Activated CD4-positive, alpha-beta T cell treated with anti-CD3 and anti-CD28 coated beads, Interleukin-2, amount 10 ng/mL, durations not matched to agents 24 days and 14 days (primary cell): Measurements from ENCODE around the gene DNAH14. TPM values are rescaled to one million over a fixed set of nuclear protein-coding genes. Genes with fewer than 3 reads are reported as not detected.
"Not testable (repeated sequence)": the region's sequence is repeated elsewhere in the genome, so short reads cannot be mapped to it uniquely, and the experiment has no call there.

ENCODE experiments used
- DNase-seq: peaks from one replicate; pipeline ENCODE4 v3.0.0; 2022
- H3K27ac Mint-ChIP-seq: one replicate; pipeline ENCODE4 v1.8.0; 2022; ENCODE audit warnings: mild to moderate bottlenecking, mixed read lengths
- H3K27me3 Mint-ChIP-seq: one replicate; pipeline ENCODE4 v1.8.0; 2022; ENCODE audit warnings: mixed read lengths
- H3K36me3 Mint-ChIP-seq: one replicate; pipeline ENCODE4 v1.8.0; 2022; ENCODE audit warnings: low read depth, mild to moderate bottlenecking, mixed read lengths
- H3K4me1 Mint-ChIP-seq: one replicate; pipeline ENCODE4 v1.8.0; 2021; ENCODE audit warnings: mixed read lengths
- H3K4me3 Mint-ChIP-seq: one replicate; pipeline ENCODE4 v1.8.0; 2022; ENCODE audit warnings: mild to moderate bottlenecking, moderate library complexity, mixed read lengths
- H3K9me3 Mint-ChIP-seq: one replicate; pipeline ENCODE4 v1.8.0; 2021; ENCODE audit warnings: mixed read lengths
- intact Hi-C: fragments of 100-400 bp; cut with micrococcal nuclease; formaldehyde crosslinking; loops from one replicate; pipeline ENCODE4 v1.15.1; 2023
- total RNA-seq: library from RNA; stranded (reverse); gene quantifications from 2 replicates; pipeline ENCODE4 v1.2.3, GENCODE V29; 2022

DNAH14 gene
- total RNA-seq, 1 donor from 2014 or later = not detected

DNA sequence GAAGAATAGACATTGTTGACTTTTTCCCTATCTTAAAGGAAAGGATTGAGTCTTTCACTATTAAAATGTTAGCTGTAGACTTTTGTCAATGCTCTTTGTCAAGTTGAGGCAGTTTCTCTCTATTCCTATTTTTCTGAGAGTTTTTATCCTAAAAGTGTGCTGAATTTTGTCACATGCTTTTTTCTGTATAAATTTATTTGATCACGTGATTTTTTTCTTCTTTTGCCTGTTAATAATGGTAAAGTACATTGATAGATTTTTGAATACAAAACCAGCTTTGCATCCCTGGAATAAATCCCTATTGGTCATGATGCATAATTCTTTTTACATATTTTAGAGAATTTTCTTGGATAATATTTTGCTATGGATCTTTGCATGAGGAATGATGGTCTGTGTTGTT, 60.1 kb downstream of the DNAH14 start:
- Mint-ChIP-seq H3K4me3 (no peak overlapping the region), H3K4me1 (no peaks in the 10 kb centered on the region), H3K9me3 (peaks cover 3% of the 10 kb centered on the region), H3K27ac (no peak overlapping the region), H3K36me3 (no peaks in the 10 kb centered on the region), H3K27me3 (no peaks in the 10 kb centered on the region)
- intact Hi-C loops = no loop called here
- DNase-seq = no peak

DNA sequence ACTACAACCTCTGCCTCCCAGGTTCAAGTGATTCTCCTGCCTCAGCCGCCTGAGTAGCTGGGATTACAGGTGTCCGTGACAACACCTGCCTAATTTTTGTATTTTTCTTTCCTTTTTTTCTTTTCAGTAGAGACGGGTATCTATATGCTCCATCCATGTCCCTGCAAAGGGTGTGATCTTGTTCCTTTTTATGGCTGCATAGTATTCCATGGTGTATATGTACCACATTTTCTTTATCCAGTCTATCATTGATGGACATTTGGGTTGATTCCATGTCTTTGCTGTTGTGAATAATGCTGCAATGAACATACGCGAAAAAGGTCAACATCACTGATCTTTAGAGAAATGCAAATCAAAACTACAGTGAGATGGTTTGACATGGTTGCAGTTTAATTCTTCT, 62.1 kb downstream of the DNAH14 start:
- H3K4me3 Mint-ChIP-seq, H3K27me3 Mint-ChIP-seq, H3K27ac Mint-ChIP-seq, H3K9me3 Mint-ChIP-seq, H3K36me3 Mint-ChIP-seq, H3K4me1 Mint-ChIP-seq, DNase-seq, intact Hi-C loops: not testable (repeated sequence)

DNA sequence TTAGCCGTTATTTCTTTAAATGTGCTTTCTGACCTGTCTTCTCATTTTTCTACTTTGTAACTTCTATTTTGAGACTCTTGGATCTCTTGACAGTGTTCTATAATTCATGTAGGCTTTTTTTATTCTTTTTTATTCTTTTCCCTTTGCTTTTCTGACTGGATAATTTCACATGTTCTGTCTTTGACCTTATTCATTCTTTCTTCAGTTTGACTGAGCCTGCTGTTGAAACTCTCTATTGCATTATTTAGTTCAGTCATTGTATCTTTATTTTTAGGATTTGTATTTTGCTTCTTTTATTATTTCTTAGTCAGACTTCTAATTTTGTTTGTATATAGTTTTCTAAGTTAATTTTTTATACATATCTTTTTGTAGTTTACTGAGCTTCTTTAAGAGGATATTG, 66.1 kb downstream of the DNAH14 start:
- no peak for DNase-seq
- Mint-ChIP-seq H3K4me3 (no peak overlapping the region), H3K4me1 (no peaks in the 10 kb centered on the region), H3K36me3 (no peaks in the 10 kb centered on the region), H3K9me3 (peaks cover 8% of the 10 kb centered on the region), H3K27ac (no peak overlapping the region), H3K27me3 (no peaks in the 10 kb centered on the region)
- intact Hi-C loops = no loop called here

DNA sequence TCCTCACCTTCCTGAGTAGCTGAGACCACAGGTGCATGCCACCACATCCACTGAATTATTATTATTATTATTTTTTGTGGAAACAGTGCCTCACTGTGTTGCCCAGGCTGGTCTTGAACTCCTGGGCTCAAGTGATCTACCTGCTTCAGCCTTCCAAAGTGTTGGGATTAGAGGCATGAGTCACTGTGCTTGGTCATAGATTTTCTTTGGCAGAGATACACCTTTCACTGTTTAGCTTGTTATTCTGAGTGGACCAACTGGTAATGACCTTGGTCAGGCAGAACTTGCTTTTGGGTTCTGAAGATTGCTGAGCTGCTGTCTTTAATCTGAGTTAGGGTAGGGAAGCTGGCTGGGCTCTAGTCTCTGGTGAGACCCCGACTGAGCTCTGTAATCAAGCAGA, 66.8 kb downstream of the DNAH14 start:
- Mint-ChIP-seq H3K4me3 (no peak overlapping the region), H3K27me3 (no peaks in the 10 kb centered on the region), H3K27ac (no peak overlapping the region), H3K36me3 (no peaks in the 10 kb centered on the region), H3K9me3 (peaks cover 8% of the 10 kb centered on the region), H3K4me1 (no peaks in the 10 kb centered on the region)
- no peak for DNase-seq
- intact Hi-C loops = no loop called here

DNA sequence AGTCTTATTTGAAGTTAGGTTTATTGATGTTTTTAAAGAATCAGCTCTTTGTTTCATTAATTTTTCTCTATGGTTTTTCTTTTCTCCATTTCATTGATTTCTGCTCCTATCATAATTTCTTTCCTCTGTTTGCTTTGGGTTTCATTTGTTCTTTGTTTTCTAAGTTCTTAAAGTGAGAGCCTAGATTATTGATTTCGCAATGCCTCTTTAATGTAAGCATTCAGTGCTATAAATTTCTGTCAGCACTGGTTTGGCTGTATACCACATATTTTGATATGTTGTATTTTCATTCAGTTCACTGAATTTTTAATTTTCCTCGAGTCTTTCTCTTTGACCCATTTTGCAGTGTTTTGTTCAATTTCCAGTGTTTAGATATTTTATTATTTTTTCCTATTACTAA, 68.7 kb downstream of the DNAH14 start:
- Mint-ChIP-seq H3K27me3 (no peaks in the 10 kb centered on the region), H3K4me3 (no peak overlapping the region), H3K27ac (no peak overlapping the region), H3K9me3 (peaks cover 4% of the 10 kb centered on the region), H3K36me3 (no peaks in the 10 kb centered on the region), H3K4me1 (no peaks in the 10 kb centered on the region)
- intact Hi-C loops = no loop called here
- no peak for DNase-seq

DNA sequence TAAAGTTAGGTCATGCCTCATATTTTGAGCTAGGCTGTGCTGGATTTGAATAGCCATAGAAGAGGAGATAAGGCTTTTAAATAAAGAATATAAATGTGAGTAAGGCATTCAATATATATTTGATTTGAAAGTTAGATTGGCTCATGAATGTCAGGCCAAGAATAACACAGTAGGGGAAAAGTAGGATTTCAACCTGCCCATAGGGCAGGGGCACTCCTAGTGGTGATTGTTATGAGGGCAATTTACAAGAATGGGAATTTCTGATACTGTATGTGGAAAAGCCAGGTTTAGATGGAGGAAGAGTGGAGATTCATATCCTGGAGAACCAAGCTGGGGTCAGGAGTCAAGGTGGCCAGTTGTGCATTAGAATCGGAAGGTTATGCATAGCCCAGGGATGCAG, 74.9 kb downstream of the DNAH14 start:
- no peaks in the 10 kb centered on the region for H3K9me3 Mint-ChIP-seq
- intact Hi-C loops = no loop called here
- H3K4me3 Mint-ChIP-seq = no peak overlapping the region
- no peak overlapping the region for H3K27ac Mint-ChIP-seq
- no peaks in the 10 kb centered on the region for H3K36me3 Mint-ChIP-seq
- DNase-seq = no peak
- H3K27me3 Mint-ChIP-seq = no peaks in the 10 kb centered on the region
- no peaks in the 10 kb centered on the region for H3K4me1 Mint-ChIP-seq

DNA sequence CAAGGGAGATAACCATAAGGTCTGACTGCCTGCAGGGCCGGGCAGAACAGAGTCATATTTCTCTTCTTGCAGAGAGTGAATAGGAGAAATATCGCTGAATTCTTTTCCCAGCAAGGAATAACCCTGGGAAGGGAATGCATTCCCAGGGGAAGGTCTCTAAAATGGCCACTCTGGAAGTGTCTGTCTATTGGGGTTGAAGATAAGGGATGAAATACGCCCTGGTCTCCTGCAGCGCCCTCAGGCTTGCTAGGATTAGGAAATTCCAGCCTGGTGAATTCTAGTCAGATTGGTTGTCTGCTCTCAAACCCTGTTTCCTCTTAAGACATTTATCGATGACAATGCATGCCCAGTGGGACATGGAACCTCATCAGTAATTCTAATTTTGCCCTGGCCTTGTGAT, 76.9 kb downstream of the DNAH14 start:
- H3K27ac Mint-ChIP-seq, H3K36me3 Mint-ChIP-seq, H3K4me1 Mint-ChIP-seq, H3K9me3 Mint-ChIP-seq, DNase-seq, H3K27me3 Mint-ChIP-seq, H3K4me3 Mint-ChIP-seq, intact Hi-C loops: not testable (repeated sequence)

DNA sequence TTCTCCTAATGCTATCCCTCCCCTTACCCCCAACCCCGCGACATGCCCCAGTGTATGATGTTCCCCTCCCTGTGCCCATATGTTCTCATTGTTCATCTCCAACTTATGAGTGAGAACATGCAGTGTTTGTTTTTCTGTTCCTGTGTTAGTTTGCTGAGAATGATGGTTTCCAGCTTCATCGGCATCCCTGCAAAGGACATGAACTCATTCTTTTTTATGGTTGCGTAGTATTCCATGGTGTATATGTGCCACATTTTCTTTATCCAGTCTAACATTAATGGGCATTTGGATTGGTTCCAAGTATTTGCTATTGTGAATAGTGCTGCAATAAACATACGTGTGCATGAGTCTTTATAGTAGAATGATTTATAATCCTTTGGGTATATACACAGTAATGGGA, 78.6 kb downstream of the DNAH14 start:
- H3K27me3 Mint-ChIP-seq, H3K4me3 Mint-ChIP-seq, H3K36me3 Mint-ChIP-seq, H3K27ac Mint-ChIP-seq, H3K4me1 Mint-ChIP-seq, intact Hi-C loops, H3K9me3 Mint-ChIP-seq, DNase-seq: not testable (repeated sequence)

DNA sequence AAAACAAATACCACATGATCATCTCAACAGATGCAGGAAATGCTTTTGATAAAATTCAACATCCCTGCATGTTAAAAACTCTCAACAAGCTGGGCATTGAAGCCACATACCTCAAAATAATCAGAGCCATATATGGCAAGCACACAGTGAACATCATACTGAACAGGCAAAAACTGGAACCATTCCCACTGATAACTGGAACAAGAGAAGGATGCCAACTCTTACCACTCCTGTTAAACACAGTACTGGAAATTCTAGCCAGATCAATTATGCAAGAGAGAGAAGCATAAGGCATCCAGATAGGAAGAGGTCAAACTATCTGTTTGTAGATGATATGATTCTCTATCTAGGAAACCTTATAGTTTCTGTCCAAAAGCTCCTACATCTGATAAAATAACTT, 91.6 kb downstream of the DNAH14 start:
- intact Hi-C loops = no loop called here
- no peak overlapping the region for H3K27ac Mint-ChIP-seq
- no peak overlapping the region for H3K4me3 Mint-ChIP-seq
- H3K36me3 Mint-ChIP-seq = no peaks in the 10 kb centered on the region
- no peak for DNase-seq
- no peaks in the 10 kb centered on the region for H3K4me1 Mint-ChIP-seq
- no peaks in the 10 kb centered on the region for H3K9me3 Mint-ChIP-seq
- no peaks in the 10 kb centered on the region for H3K27me3 Mint-ChIP-seq

DNA sequence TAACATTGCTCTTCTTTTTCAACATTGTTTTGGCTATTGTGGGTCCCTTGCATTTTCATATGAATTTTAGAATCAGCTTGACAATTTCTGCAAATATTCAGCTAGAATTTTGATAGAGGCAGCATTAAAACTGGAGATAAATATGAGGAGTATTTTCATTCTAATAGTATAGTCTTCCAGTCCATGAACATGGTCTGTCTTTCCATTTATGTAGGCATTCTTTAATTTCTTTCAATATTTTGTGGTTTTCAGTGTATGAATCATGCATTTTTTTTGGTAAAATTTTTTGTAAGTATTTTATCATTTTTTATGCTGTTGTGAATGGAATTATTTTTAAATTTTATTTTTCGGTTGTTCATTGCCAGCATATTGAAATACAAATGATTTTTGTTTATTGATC, 97.2 kb downstream of the DNAH14 start:
- intact Hi-C loops = no loop called here
- Mint-ChIP-seq H3K27ac (no peak overlapping the region), H3K4me3 (no peak overlapping the region), H3K4me1 (no peaks in the 10 kb centered on the region), H3K9me3 (no peaks in the 10 kb centered on the region), H3K36me3 (no peaks in the 10 kb centered on the region), H3K27me3 (no peaks in the 10 kb centered on the region)
- DNase-seq = no peak

DNA sequence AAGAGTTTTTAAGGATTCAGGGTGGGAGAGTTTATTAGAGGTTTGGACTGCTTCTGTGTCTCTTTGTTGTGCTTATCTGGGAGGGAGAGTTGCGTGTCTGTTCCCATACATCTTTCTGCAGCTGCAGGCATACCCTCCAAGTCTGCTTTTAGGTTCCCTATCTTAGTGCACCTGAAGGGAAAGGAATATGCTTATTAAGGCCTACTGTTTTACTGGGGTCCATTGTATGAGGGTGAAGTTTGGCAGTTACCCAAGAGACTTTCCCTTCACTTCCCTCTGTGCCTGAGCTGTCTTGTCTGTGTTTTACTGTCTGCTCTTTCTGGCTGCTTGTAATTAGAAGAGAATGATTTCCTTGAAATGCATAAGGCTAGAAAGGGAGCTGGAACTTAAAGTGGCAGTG, 107.0 kb downstream of the DNAH14 start:
- H3K4me1 Mint-ChIP-seq, H3K4me3 Mint-ChIP-seq, intact Hi-C loops, H3K27me3 Mint-ChIP-seq, H3K36me3 Mint-ChIP-seq, DNase-seq, H3K9me3 Mint-ChIP-seq, H3K27ac Mint-ChIP-seq: not testable (repeated sequence)

DNA sequence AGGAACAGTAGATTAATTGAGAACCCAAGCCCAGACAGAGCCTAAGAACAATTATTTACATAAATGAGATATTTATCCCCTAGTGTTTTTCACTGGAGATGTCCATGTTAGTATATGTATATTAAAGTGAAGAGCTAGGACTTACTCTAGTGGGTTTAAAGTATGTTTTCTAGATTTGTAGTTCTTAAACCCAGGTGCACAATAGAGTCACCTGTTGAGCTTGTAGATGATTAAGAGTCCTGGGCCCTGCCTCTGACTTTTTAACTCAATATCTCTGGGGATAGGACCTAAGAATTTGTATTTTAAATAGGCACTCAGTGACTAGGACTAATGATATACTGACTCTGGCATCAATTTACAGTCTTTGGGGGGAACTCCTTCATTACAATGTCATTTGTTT, 112.8 kb downstream of the DNAH14 start:
- no peaks in the 10 kb centered on the region for H3K36me3 Mint-ChIP-seq
- no peak for DNase-seq
- H3K4me3 Mint-ChIP-seq = no peak overlapping the region
- intact Hi-C loops = no loop called here
- no peaks in the 10 kb centered on the region for H3K9me3 Mint-ChIP-seq
- H3K27me3 Mint-ChIP-seq = peaks cover 1% of the 10 kb centered on the region
- H3K4me1 Mint-ChIP-seq = no peaks in the 10 kb centered on the region
- H3K27ac Mint-ChIP-seq = no peak overlapping the region

DNA sequence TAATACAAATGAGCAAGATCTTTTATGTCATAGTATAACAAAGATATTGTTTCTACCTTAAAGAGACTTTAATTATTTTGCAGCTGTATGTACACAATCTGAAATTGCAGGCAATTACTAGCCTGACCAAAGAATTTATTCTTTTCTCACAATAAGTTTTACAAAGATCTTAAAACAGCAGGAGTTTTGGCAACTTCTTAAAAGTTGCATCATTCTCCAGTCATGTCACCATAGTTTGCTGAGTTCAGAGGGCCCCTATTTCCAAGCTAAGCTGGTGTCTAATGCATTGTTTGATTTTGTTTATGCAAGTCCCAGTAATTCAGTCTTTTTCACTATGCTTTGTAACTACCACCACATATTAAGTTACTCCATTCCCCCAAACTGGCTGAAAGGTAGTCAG, 114.8 kb downstream of the DNAH14 start:
- H3K4me1 Mint-ChIP-seq = no peaks in the 10 kb centered on the region
- peaks cover 1% of the 10 kb centered on the region for H3K27me3 Mint-ChIP-seq
- H3K27ac Mint-ChIP-seq = no peak overlapping the region
- no peak overlapping the region for H3K4me3 Mint-ChIP-seq
- H3K36me3 Mint-ChIP-seq = no peaks in the 10 kb centered on the region
- intact Hi-C loops = no loop called here
- H3K9me3 Mint-ChIP-seq = no peaks in the 10 kb centered on the region
- DNase-seq = no peak

DNA sequence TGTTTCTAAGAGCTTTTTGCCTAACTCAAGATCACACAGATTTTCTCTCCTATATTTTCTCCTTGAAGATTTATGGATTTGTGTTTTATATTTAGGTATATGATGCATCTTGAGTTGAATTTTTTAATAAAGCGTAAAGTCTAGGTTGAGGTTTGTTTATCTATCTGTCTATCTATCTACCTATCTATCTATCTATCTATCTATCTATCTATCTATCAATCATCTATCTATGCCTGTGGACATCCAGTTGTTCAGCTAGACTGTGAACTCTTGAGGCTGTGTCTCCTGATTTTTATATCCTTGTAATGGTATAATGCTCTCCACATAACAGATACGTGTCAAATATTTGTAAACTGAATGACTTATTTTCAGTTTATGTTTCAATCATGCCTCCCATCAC, 120.1 kb downstream of the DNAH14 start:
- no peak overlapping the region for H3K27ac Mint-ChIP-seq
- no peak for DNase-seq
- no peaks in the 10 kb centered on the region for H3K27me3 Mint-ChIP-seq
- no peaks in the 10 kb centered on the region for H3K36me3 Mint-ChIP-seq
- no peak overlapping the region for H3K4me3 Mint-ChIP-seq
- intact Hi-C loops = no loop called here
- no peaks in the 10 kb centered on the region for H3K4me1 Mint-ChIP-seq
- H3K9me3 Mint-ChIP-seq = no peaks in the 10 kb centered on the region

DNA sequence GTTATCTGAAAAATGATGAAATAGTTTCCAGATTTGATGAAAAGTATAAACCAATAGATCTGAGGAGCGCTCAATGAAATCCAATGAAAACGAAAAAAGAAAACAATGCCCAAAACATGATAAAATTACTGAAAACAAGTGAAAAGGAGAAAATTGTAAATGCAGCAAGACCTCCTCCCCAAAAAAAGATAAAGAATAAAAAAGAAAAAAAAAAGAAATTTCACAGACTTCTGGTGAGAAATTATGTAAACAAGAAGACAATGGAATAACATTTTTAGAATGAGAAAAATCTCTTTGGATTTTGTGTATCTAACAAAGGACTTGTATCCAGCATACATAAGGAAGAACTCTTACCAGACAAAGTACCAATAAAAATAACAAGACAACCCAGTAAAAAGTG, 134.2 kb downstream of the DNAH14 start:
- no peak for DNase-seq
- Mint-ChIP-seq H3K4me3 (no peak overlapping the region), H3K9me3 (no peaks in the 10 kb centered on the region), H3K27ac (no peak overlapping the region), H3K27me3 (no peaks in the 10 kb centered on the region), H3K36me3 (no peaks in the 10 kb centered on the region), H3K4me1 (no peaks in the 10 kb centered on the region)
- intact Hi-C loops = no loop called here

DNA sequence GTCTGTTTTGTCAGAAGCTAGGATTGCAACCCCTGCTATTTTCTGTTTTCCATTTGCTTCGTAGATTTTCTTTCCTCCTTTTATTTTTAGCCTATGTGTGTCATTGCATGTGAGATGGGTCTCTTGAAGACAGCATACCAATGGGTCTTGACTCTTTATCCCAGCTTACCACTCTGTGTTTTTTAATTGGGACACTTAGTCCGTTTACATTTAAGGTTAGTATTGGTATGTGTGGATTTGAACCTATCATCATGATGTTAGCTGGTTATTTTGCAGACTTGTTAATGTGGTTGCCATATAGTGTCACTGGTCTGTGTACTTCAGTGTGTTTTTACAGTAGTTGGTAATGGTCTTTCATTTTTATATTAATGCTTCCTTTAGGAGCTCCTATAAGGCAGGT, 141.5 kb downstream of the DNAH14 start:
- no peaks in the 10 kb centered on the region for H3K27me3 Mint-ChIP-seq
- DNase-seq = no peak
- no peak overlapping the region for H3K4me3 Mint-ChIP-seq
- H3K27ac Mint-ChIP-seq = no peak overlapping the region
- intact Hi-C loops = no loop called here
- no peaks in the 10 kb centered on the region for H3K36me3 Mint-ChIP-seq
- H3K4me1 Mint-ChIP-seq = no peaks in the 10 kb centered on the region
- H3K9me3 Mint-ChIP-seq = peaks cover 23% of the 10 kb centered on the region
